Measurements from ENCODE around the gene KIF12.
A peak's percentile ranks its signal among the peaks of the same experiment; 100 is the strongest.

KIF12 gene

GRCh38 chr9:114105236-114105635 lies 6.1 kb upstream of the KIF12 start:
- no peak for DNase-seq (ENCODE audit: low read depth in 2 of 2)

- DNase-seq (ENCODE audit: low read depth in 2 of 2) = no peak
These were observed 3.4 kb upstream of the KIF12 start for GRCh38 chr9:114102484-114102883.

DNA sequence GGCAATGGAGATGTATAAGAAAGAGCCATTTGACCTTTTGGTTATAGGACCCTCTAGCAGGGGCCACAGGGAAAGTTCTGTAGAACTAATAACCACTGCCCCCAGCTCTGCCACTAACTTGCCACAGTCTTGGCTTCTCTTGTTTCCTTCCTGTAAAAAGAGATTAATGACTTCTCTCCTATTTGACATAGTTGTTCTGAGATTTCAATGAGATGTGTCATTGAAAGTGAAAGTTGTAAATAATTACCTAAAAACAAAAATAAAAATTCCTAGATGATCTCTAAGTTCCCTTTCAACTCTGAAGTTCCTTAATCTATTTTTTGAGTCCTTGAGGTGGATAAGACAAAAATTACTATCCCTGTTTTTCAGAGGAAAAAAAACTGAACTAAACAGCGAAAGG lies 1.4 kb upstream of the KIF12 start:
- no peak for DNase-seq (ENCODE audit: low read depth in 2 of 2)

- DNase-seq (ENCODE audit: low read depth in 2 of 2) = no peak
These were observed 678 bp upstream of the KIF12 start for GRCh38 chr9:114099669-114100270.

DNA sequence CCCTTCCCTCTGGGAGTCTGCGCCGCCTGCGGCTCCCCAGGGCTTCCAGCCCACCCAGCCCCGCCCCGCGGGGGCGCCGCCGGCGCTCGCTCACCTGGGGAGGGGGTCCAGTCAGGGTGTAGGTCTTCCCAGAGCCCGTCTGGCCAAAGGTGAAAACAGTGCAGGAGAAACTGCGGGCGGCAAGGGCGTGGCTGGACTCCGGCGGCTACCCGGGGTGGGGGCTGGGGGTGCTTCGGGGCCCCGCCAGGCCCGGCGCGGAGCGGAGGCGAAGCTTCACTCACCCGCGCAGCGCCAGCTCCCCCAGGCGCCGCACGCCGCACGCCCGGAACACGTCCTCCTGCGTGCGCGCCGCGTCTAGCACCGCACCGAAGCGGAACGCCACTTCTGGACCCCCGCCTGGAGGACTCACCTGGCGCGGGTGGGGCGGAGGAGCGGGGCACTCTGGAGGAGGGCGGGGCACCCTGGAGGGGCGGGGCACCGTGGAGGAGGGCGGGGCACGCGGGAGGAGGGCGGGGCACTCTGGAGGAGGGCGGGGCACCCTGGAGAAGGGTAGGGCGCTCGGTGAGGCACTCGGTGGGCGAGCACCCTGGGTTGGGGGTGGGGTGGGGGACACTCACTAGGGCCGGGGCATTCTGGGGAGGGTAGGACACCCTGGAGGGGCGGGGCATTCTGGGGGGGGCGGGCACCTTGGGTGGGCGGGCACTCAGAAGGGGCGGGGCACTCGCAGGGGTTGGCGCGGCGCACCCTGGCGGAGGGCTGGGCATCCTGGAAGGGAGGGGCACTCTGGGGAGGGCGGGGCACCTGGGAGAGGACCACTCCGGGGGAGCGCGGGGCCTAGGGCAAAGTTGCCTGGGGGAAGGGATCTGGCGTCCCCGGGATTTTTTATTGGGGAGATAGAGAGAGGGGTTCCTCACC lies 814 bp downstream of the KIF12 start:
- DNase-seq (ENCODE audit: low read depth in 2 of 2) = peak in 1 of 2 donors; percentile 36

- DNase-seq (ENCODE audit: low read depth in 2 of 2) = no peak
These were observed 1.5 kb downstream of the KIF12 start for GRCh38 chr9:114097613-114098020.

GRCh38 chr9:114096866-114097612 lies 2.1 kb downstream of the KIF12 start:
- no peak for DNase-seq (ENCODE audit: low read depth in 2 of 2)

GRCh38 chr9:114096041-114096511 lies 3.0 kb downstream of the KIF12 start:
- DNase-seq (ENCODE audit: low read depth in 2 of 2) = no peak

- DNase-seq (ENCODE audit: low read depth in 2 of 2) = no peak
These were observed 4.1 kb downstream of the KIF12 start for GRCh38 chr9:114094971-114095370.

- DNase-seq (ENCODE audit: low read depth in 2 of 2) = no peak
These were observed 5.2 kb downstream of the KIF12 start for GRCh38 chr9:114093761-114094505.

DNA sequence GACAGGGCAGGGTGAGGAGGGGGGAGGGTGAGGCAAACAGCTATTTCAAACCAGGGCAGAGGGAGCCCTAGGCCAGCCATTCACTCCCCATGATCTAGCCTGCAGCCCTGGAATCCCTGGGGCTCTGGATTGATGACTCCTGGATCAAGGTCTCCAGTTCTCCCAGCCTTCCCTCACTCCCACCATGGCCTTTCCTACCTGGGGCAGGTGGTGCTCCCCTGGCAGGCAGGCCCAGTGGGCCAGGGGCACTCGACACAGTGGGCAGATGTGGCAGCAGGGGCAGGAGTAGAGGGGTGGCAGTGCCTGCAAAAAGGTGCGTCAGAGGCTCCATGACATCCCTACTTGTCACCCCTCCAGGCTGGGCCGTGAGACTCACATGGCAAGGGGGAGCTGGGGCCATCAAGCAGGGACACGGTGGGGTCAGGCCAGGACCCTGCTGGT lies 6.0 kb downstream of the KIF12 start:
- DNase-seq (ENCODE audit: low read depth in 2 of 2) = no peak

GRCh38 chr9:114092336-114092735 lies 6.8 kb downstream of the KIF12 start:
- DNase-seq (ENCODE audit: low read depth in 2 of 2) = no peak

GRCh38 chr9:114091711-114092110 lies 7.4 kb downstream of the KIF12 start:
- DNase-seq (ENCODE audit: low read depth in 2 of 2) = no peak

GRCh38 chr9:114090798-114091197 lies 8.3 kb downstream of the KIF12 start:
- DNase-seq (ENCODE audit: low read depth in 2 of 2) = no peak

GRCh38 chr9:114089206-114089840 lies 9.8 kb downstream of the KIF12 start:
- DNase-seq (ENCODE audit: low read depth in 2 of 2) = no peak

GRCh38 chr9:114088571-114089170 lies 10.4 kb downstream of the KIF12 start:
- no peak for DNase-seq (ENCODE audit: low read depth in 2 of 2)

- DNase-seq (ENCODE audit: low read depth in 2 of 2) = no peak
These were observed 11.4 kb downstream of the KIF12 start for GRCh38 chr9:114087721-114088120.

DNA sequence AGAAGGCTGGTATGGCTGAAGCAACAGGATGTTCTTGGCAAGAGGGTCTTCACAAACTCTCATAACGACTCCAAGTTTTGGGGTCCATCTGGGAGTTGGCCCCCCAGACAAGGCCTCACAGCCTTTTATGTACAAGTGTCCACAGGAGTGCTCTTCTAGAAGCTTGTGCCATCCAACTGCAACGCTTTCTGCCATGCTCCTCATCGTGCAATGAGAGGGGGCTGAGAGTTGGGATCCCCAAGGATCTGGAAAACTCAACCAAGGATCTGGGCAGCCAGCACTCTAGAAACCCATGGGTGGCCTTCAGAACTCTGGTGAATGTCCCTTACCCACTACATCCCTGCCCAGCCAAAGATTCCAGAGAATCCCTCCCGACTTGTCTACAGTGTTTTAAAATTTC lies 12.5 kb downstream of the KIF12 start:
- no peak for DNase-seq (ENCODE audit: low read depth in 2 of 2)

DNA sequence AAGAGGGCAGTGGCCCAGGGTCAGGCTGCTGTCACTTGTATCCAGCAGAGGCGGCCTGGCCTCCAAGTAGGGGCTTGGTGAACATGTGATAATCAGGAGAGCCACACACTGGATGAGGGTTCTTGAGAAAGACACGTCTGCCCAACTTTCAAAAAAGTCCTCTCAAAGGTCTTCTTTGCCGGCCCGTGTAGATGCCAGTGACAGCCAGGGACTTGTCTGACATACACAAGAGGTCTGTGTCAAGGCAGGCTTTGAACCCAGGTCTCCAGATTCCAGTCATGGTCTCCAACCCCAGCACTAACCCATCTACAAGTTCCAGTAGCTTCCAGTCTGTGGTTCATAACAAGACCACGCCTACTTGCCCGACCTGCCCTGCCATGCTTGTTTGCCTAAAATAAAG lies 13.1 kb downstream of the KIF12 start:
- no peak for DNase-seq (ENCODE audit: low read depth in 2 of 2)

- no peak for DNase-seq (ENCODE audit: low read depth in 2 of 2)
These were observed 13.7 kb downstream of the KIF12 start for GRCh38 chr9:114085387-114085789.
